NCI-H1417 treated with DMSO at 0.1 percent for 48 hours (cell line): ENCODE measurements around the gene METAP1D.

ENCODE experiments used
- DNase-seq: peaks from one replicate; lab custom pipeline; 2025; lab: John Stamatoyannopoulos, UW

The METAP1D gene

GRCh38 chr2:172080641-172081220, 81.0 kb downstream of the METAP1D start:
- DNase-seq = no peak

DNA sequence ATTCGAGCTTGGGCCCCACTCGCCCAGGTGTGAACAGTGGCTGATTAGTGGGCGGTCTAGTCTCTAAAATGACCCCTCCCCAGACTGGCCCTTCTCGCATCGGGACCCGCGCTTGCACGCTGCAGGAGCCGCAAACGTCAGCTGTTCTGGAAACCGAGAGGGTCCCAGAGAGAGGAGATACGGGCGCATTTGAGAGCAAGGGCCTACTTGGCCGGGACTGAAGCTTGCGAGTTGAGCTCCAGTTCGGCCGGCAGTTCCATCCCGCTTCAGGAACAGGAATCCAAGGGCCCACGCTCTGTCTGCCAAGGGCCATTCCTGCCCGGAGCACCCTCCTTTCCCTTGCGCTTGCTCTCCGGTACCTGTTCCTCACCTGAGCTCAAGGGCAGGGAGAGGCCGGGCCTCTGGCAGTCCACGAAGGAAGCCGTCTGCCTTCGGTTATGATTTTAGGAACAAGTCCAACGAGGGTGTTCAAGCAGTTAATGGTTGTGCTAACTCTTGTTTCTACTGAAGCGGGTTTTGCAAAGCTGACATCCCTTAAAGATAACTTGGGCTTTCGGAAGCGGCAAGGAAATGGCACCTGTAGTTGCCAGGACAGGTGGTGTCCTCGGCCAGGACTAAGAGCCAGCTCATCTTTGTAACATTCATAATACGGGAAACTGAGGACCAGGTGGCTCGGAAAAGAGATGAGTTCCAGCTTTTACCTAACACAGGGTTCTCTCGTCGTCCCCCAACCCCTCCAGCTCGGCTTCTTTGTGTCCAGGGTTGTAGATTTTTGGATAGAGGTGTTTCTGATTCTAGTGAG, 81.7 kb downstream of the METAP1D start:
- DNase-seq = no peak

GRCh38 chr2:172082105-172082943, 82.6 kb downstream of the METAP1D start:
- DNase-seq = no peak

GRCh38 chr2:172082944-172083627, 83.3 kb downstream of the METAP1D start:
- DNase-seq = no peak

DNA sequence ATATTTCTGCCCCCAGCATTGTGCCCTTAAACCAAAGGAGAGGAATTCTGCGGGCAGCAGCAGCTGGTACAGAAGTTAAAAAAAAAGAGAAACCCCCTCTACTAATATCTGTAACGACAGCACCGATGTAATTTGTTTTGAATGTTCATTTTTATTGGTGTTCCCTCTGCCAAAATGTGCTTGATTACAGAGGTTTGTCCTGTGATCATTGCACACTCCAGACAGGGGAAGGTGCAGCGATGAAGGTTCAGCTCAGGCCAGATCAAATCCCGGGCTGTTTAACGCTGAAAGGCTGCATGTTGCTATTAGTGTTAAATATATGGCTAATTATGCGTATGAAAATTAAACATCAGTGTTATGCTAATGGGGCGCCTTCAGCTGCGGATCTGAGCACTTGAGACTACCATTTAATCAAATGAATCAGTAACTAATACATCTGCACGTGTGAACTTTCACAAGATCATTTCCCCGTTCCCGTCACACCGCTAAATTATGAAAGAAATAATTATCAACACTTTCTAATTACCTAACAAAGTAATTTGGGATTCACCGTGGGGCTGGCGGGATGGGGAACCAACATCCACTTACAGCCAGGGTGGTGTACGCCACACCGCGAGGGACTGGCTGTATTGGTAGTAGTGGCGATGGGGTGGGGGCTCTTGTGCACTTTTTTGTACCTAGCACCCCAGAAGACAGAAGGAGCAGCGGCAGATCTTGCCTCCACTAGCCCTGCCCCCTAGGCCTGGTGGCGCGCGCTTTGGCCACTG, 84.1 kb downstream of the METAP1D start:
- no peak for DNase-seq

GRCh38 chr2:172084395-172084644, 84.6 kb downstream of the METAP1D start:
- DNase-seq = no peak

DNA sequence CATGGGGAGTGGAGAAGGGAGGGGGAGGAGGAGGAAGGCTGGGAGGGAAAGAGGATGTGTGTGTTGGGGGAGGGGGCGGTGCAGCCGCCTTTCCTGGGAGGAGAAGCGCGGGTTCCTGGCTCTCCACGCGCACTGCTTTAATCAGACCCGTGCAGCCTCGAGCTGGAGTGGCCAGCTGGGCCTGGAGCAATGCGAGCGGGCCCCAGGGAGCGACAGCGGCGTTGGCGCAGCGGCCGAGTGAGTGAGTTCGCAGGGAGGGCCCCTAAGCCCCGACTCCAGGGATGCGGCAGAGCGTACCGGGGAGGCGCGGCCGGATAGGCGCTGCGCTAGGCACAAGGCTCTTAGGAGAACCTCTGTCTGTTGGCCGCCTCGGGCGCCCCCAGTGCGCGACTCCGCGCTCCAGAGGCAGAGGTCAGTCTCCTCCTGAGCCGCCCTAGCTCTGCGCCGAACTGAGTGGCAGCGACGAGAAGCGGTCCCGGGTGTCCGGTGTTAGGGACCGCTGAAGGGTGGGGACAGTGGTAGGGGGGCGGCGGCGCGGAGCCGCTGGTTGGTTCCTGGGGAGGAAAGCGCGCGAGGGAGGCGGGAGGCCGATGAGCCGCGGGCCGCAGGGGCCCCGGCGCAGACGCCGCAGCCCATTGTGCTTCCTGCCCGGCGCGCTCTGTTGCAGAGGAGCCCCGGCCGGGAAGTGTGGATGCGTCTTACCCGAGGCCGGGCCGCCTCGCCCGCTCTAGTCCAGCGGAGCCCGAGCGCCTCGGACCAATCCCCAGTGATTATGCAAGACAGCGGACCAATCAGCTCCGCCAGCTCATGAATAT, 85.1 kb downstream of the METAP1D start:
- no peak for DNase-seq

GRCh38 chr2:172085460-172086159, 85.9 kb downstream of the METAP1D start, which contains the start of gene DLX1:
DLX1 (plus strand) TSS chr2:172085507; CDS start chr2:172085678, 171 bp downstream.
- DNase-seq = no peak

GRCh38 chr2:172086241-172087206, 86.8 kb downstream of the METAP1D start:
- no peak for DNase-seq

- DNase-seq = no peak
Measured at GRCh38 chr2:172087207-172087779, 87.5 kb downstream of the METAP1D start.

GRCh38 chr2:172087780-172088244, 88.1 kb downstream of the METAP1D start:
- DNase-seq = no peak

- DNase-seq = no peak
Measured at GRCh38 chr2:172088245-172089004, 88.7 kb downstream of the METAP1D start.

- DNase-seq = no peak
Measured at GRCh38 chr2:172089005-172089504, 89.3 kb downstream of the METAP1D start.

- no peak for DNase-seq
Measured at GRCh38 chr2:172089633-172090032, 89.9 kb downstream of the METAP1D start.

DNA sequence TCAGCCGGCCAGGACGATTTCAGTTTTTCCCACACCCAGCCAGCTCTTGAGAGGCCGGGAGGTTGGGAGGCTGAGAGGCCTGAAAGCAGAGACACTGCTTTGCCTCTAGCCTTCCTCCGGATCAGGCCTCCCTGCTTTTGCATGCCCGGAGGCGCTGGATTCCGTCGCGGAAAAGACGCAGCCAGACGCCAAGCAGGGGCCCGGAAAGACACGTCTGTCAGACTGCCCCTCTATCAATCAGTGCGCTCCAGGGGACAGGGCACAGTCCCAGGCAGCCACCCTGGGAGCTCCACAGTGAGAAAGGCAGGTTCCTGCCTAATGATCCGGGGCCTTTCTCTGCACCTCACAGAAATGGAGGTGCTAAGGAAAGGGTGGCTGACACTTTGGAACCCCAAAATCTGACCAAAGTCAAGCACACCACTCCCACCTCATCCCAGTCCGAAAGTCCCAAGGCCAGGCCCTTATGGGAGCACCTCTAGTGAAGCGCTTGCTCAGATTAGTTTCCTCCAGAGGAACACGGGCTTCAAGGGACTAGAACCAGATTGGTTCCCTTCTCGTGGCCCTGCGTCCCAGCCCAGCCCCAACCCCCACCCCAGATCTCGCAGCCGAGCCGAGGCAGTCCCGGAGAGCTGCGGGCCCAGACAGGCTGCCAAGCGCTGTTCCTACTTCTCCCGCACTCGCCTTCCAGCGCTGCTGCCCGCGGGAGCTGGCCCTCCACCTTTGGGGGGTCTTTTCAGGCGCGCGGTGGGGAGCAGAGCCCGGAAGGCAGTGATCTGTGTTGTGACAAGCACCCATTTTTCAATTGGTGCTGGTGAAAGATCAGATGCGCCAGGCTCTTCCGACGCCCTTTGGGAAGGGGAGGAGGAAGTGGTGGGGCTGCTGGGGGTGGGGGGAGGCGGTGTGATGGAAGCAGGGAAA, 90.5 kb downstream of the METAP1D start:
- no peak for DNase-seq

- DNase-seq = no peak
Measured at GRCh38 chr2:172091000-172091641, 91.4 kb downstream of the METAP1D start.
